Hepatic stellate cell (primary cell): ENCODE results near the gene TTC21A.
"Not testable (repeated sequence)": the region's sequence is repeated elsewhere in the genome, so short reads cannot be mapped to it uniquely, and the experiment has no call there.

Experiments
- DNase-seq: peaks from one replicate; pipeline ENCODE4 v3.0.0; 2011; ENCODE audit warnings: low spot score

Gene TTC21A

GRCh38 chr3:39149498-39150147 lies 42.1 kb downstream of the TTC21A start:
- DNase-seq = no peak

- no peak for DNase-seq
Measured at GRCh38 chr3:39150148-39150802, 42.8 kb downstream of the TTC21A start.

GRCh38 chr3:39150803-39151631 lies 43.5 kb downstream of the TTC21A start:
- peak; percentile 90 for DNase-seq

GRCh38 chr3:39153977-39154279 lies 46.4 kb downstream of the TTC21A start:
- DNase-seq = no peak

GRCh38 chr3:39154280-39155021 lies 47.0 kb downstream of the TTC21A start:
- DNase-seq = no peak

- no peak for DNase-seq
Measured at GRCh38 chr3:39156421-39156820, 48.9 kb downstream of the TTC21A start.

GRCh38 chr3:39157359-39157758 lies 49.9 kb downstream of the TTC21A start:
- no peak for DNase-seq

GRCh38 chr3:39158148-39158715 lies 50.8 kb downstream of the TTC21A start:
- no peak for DNase-seq

- no peak for DNase-seq
Measured at GRCh38 chr3:39164414-39164813, 56.9 kb downstream of the TTC21A start.

- DNase-seq = no peak
Measured at GRCh38 chr3:39165518-39165917, 58.0 kb downstream of the TTC21A start.

GRCh38 chr3:39166134-39166710 lies 58.7 kb downstream of the TTC21A start:
- DNase-seq = peak; percentile 57

GRCh38 chr3:39166932-39167532 lies 59.6 kb downstream of the TTC21A start:
- DNase-seq = no peak

- no peak for DNase-seq
Measured at GRCh38 chr3:39168156-39168780, 60.8 kb downstream of the TTC21A start.

GRCh38 chr3:39169712-39170111 lies 62.2 kb downstream of the TTC21A start:
- DNase-seq = no peak

- no peak for DNase-seq
Measured at GRCh38 chr3:39170461-39170860, 63.0 kb downstream of the TTC21A start.

- DNase-seq = not testable (repeated sequence)
Measured at GRCh38 chr3:39170877-39171276, 63.4 kb downstream of the TTC21A start.

- DNase-seq = no peak
Measured at GRCh38 chr3:39171860-39172259, 64.4 kb downstream of the TTC21A start.

GRCh38 chr3:39173318-39174125 lies 66.0 kb downstream of the TTC21A start:
- no peak for DNase-seq

GRCh38 chr3:39176025-39176714 lies 68.7 kb downstream of the TTC21A start:
- DNase-seq = no peak
